Heart right ventricle (tissue), 16 donors: ENCODE measurements around the gene PPIE. TPM values are rescaled to one million over a fixed set of nuclear protein-coding genes. Genes with fewer than 3 reads are reported as not detected.

Experiments used
- ATAC-seq, 8 donors: fragments of 200-7000 bp; cut with Tn5 transposase; one replicate each; pipeline ENCODE4 v1.9.1; 2020; ENCODE audit warnings: mild to moderate bottlenecking in 8 of 8, moderate library complexity in 8 of 8, moderate number of reproducible peaks in 1 of 8
- DNase-seq, 2 donors: peaks; one replicate each; pipeline ENCODE4 v3.0.0-alpha.2; 2020
- H3K27ac ChIP-seq, 10 donors: fragments of 200-600 bp; sonication (generic) in 2 of 10; one replicate each; pipeline versions ENCODE4 v1.5.0 to v1.8.0; 2020 to 2022; ENCODE audit warnings: mild to moderate bottlenecking in 3 of 10
- H3K27me3 ChIP-seq, 7 donors: fragments of 200-600 bp; one replicate each; pipeline ENCODE4 v1.8.0; 2021 to 2022; ENCODE audit warnings: mild to moderate bottlenecking in 2 of 7
- H3K36me3 ChIP-seq, 9 donors: fragments of 200-600 bp; sonication (generic) in 1 of 9; one replicate each; pipeline versions ENCODE4 v1.5.0 to v1.8.0; 2020 to 2022; ENCODE audit warnings: mild to moderate bottlenecking in 2 of 9
- H3K4me1 ChIP-seq, 9 donors: fragments of 200-600 bp; sonication (generic) in 1 of 9; one replicate each; pipeline versions ENCODE4 v1.5.0 to v1.8.0; 2020 to 2022; ENCODE audit warnings: mild to moderate bottlenecking in 4 of 9
- H3K4me3 ChIP-seq, 10 donors: fragments of 200-600 bp; sonication (generic) in 2 of 10; one replicate each; pipeline versions ENCODE4 v1.5.0 to v1.8.0; 2020 to 2022; ENCODE audit warnings: mild to moderate bottlenecking in 7 of 10, moderate library complexity in 2 of 10
- H3K9me3 ChIP-seq, 11 donors: fragments of 200-600 bp in 10 of 11; sonication (generic) in 2 of 11; one replicate each; pipeline versions ENCODE4 v1.5.0 to v1.8.0; 2013 to 2022; ENCODE audit warnings: mild to moderate bottlenecking in 2 of 11, control low read depth in 1 of 11, moderate library complexity in 1 of 11
- WGBS, 2 donors: extraction: QIAGEN DNeasy Blood & Tissue Kit; methylation state at CpG; one replicate each; pipeline ENCODE4 v1.1.7; 2013; ENCODE audit warnings: inconsistent platforms in 1 of 2; 5-methylcytosine and 5-hydroxymethylcytosine counted together
- intact Hi-C, 10 donors: fragments of 100-400 bp; cut with DNase I; formaldehyde crosslinking; loops; one replicate each; pipeline versions ENCODE4 v1.11.1 to v1.14.2; 2022
- polyA plus RNA-seq, 2 donors: library from polyadenylated mRNA; stranded (reverse); fragments of 200-250 nt; gene quantifications; one replicate each; pipeline ENCODE4 v1.2.3, GENCODE V29; 2013
- total RNA-seq, 10 donors: library from RNA; stranded (reverse); fragmentation: NEBNext Ultra II Directional in 3 of 10; extraction: Animal tissue kit (Norgen Biotek cat#: 25700) in 3 of 10; gene quantifications; one replicate each; pipeline versions ENCODE4 v1.2.1 to v1.2.4, GENCODE V29; 2021 to 2023
- TF ChIP-seq, protein P1 (sequence below), 9 donors: fragments of 200-600 bp; sonication (generic) in 2 of 9; IDR thresholded peaks; one replicate each; pipeline versions ENCODE4 v1.5.0 to v1.8.0; 2021 to 2022; ENCODE audit warnings: antibody characterized with exemption in 9 of 9, mild to moderate bottlenecking in 5 of 9, moderate library complexity in 1 of 9
- donor health status: Arrhythmogenic right ventricular cardiomyopathy.
- donor health status: ischemic (EF 13 %, LVEDD 7.1; RV severe dilation, severe dysfunction).
- donor health status: healthy with polysubstance abuse.
- donor health status: DM: no; HTN: yes; CAD: no.
- donor health status: DM: no; HTN: no; CAD: no.
- donor health status: ischemic (EF 25% LVEDD 6.9; RV normal size, moderate dysfunction).
- donor health status: ischemic (EF 25% LVEDD 5.7; RV mildly dilated, moderate dysfunction).
- donor health status: healthy.
- donor health status: DM: yes; HTN: yes; CAD: no.
- donor health status: Ischemic cardiomyopathy.
- donor health status: ischemic (EF 35%, LVEDD 5.7; RV mildly dilated, moderate dysfunction).
- donor health status: nonischemic (EF 11% LVEDD 7.7; RV severe dilation, severe dysfunction).
- donor health status: DM: yes; HTN: yes; CAD: no.
- donor health status: PGD.
- donor health status: ischemic (EF 29% LVEDD 5.4; RV normal size, mild dysfunction).
- donor health status: nonischemic (EF 23%, LVEDD 6.1; RV moderate dilation, normal function).

Gene PPIE
- total and polyA plus RNA-seq, 12 donors: 28.0 to 49.5 (median 31.3) TPM

- Histone ChIP-seq H3K9me3 (no peaks in the 10 kb centered on the region), H3K27ac (no peak overlapping the region), H3K4me1 (peaks cover 0 to 6% (median 0%) of the 10 kb centered on the region in 9 donors), H3K27me3 (no peaks in the 10 kb centered on the region), H3K4me3 (no peak overlapping the region), H3K36me3 (peaks cover 0 to 71% (median 8%) of the 10 kb centered on the region in 9 donors)
- intact Hi-C loops: no loop called here
- ATAC-seq: no peak
- 93 to 95% methylated on average over 16 of the region's 16 CpGs for WGBS, 2 donors
- TF ChIP-seq, protein P1, sequence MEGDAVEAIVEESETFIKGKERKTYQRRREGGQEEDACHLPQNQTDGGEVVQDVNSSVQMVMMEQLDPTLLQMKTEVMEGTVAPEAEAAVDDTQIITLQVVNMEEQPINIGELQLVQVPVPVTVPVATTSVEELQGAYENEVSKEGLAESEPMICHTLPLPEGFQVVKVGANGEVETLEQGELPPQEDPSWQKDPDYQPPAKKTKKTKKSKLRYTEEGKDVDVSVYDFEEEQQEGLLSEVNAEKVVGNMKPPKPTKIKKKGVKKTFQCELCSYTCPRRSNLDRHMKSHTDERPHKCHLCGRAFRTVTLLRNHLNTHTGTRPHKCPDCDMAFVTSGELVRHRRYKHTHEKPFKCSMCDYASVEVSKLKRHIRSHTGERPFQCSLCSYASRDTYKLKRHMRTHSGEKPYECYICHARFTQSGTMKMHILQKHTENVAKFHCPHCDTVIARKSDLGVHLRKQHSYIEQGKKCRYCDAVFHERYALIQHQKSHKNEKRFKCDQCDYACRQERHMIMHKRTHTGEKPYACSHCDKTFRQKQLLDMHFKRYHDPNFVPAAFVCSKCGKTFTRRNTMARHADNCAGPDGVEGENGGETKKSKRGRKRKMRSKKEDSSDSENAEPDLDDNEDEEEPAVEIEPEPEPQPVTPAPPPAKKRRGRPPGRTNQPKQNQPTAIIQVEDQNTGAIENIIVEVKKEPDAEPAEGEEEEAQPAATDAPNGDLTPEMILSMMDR (IDR thresholded peaks at IDR 0.05): no peak
- no peak for DNase-seq
These were observed 20.1 kb downstream of the PPIE start for GRCh38 chr1:39758556-39759435.

DNA sequence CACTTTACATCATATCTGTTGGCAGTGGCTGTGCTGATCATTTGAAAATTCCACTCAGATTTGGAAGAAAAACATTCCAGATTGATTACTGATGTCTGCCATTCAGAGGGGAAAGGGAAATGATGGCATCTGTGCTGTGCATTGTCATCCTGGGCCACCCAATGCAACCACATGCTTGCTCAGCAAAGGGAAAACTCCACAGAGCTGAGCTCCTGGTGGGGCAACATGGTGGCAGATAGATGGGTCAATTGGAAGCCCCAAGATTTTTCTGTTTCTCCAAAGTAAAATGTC lies 20.7 kb downstream of the PPIE start:
- DNase-seq: no peak
- Histone ChIP-seq H3K9me3 (no peaks in the 10 kb centered on the region), H3K27me3 (no peaks in the 10 kb centered on the region), H3K4me1 (peaks cover 0 to 6% (median 0%) of the 10 kb centered on the region in 9 donors), H3K4me3 (no peak overlapping the region), H3K36me3 (peaks cover 0 to 66% (median 4%) of the 10 kb centered on the region in 9 donors), H3K27ac (no peak overlapping the region)
- intact Hi-C loops: no loop called here
- ATAC-seq: no peak
- TF ChIP-seq, protein P1 (IDR thresholded peaks at IDR 0.05): no peak

GRCh38 chr1:39760074-39761008 lies 21.7 kb downstream of the PPIE start:
- DNase-seq: no peak
- no peaks in the 10 kb centered on the region for H3K27me3 ChIP-seq
- no peak for ATAC-seq
- 94 to 96% methylated on average over 16 of the region's 16 CpGs for WGBS, 2 donors
- H3K36me3 ChIP-seq: peaks cover 0 to 56% (median 4%) of the 10 kb centered on the region in 9 donors
- intact Hi-C loops: loop anchor here in 1 of 10 donors (5.0 kb wide), 1 partner anchor 238 kb away; no protein-coding TSS in a partner anchor
- TF ChIP-seq, protein P1 (IDR thresholded peaks at IDR 0.05): no peak
- H3K4me1 ChIP-seq: peaks cover 0 to 3% (median 0%) of the 10 kb centered on the region in 9 donors
- H3K4me3 ChIP-seq: no peak overlapping the region
- H3K27ac ChIP-seq: no peak overlapping the region
- H3K9me3 ChIP-seq: no peaks in the 10 kb centered on the region

- WGBS, 2 donors: 81 to 84% methylated on average over 9 of the region's 9 CpGs
- DNase-seq (no peak), ATAC-seq (peak in 1 of 8 donors; percentile 5)
- no peaks in the 10 kb centered on the region for H3K4me1 ChIP-seq
- no peaks in the 10 kb centered on the region for H3K27me3 ChIP-seq
- intact Hi-C loops: loop anchor here in 1 of 10 donors (5.0 kb wide), 1 partner anchor 239 kb away; no protein-coding TSS in a partner anchor
- TF ChIP-seq, protein P1 (IDR thresholded peaks at IDR 0.05): no peak
- H3K36me3 ChIP-seq: peaks cover 0 to 49% (median 0%) of the 10 kb centered on the region in 9 donors
- H3K27ac ChIP-seq: no peak overlapping the region
- no peaks in the 10 kb centered on the region for H3K9me3 ChIP-seq
- H3K4me3 ChIP-seq: no peak overlapping the region
These were observed 22.3 kb downstream of the PPIE start for GRCh38 chr1:39761016-39761415.
